MM.1S (cell line): ENCODE results near the gene IDI2.

Experiments used
- EZH2 ChIP-seq: fragments of 300-600 bp; sonication (generic); optimal IDR thresholded peaks from 2 replicates; pipeline ENCODE3; 2017; ENCODE audit warnings: low read depth, mild to moderate bottlenecking, antibody characterized with exemption, low read length, mixed read lengths
- EZH2phosphoT487 ChIP-seq: fragments of 300-600 bp; sonication (generic); IDR thresholded peaks from 2 replicates; pipeline ENCODE4 v1.6.1; 2018; ENCODE audit warnings: antibody characterized with exemption, low read length
- TF ChIP-seq, protein P1 (sequence below): fragments of 300-600 bp; sonication (generic); IDR thresholded peaks from 2 replicates; pipeline ENCODE4 v1.5.1; 2016; ENCODE audit warnings: antibody characterized with exemption, low read length, mixed read lengths

DNA sequence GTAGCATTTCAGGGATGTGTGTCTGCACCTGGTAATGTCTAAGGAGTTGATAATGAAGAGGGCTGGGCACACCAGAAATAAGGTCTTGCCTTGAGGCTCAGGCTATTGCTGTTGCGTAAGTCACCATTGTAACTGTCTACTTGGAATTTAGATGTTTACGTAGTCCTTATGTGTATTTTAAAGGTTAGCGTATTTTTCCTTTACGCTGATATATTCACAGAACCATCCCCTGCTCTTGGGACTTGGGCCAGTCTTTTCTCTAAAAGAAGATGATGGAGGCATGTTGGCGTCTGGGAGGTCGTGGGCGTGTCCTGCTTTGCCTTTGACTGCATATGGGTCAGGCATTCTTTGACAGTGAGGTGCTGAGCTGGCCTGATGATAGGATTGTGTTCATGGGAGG, 45.3 kb upstream of the IDI2 start:
- no peak for TF ChIP-seq EZH2phosphoT487
- TF ChIP-seq, protein P1, sequence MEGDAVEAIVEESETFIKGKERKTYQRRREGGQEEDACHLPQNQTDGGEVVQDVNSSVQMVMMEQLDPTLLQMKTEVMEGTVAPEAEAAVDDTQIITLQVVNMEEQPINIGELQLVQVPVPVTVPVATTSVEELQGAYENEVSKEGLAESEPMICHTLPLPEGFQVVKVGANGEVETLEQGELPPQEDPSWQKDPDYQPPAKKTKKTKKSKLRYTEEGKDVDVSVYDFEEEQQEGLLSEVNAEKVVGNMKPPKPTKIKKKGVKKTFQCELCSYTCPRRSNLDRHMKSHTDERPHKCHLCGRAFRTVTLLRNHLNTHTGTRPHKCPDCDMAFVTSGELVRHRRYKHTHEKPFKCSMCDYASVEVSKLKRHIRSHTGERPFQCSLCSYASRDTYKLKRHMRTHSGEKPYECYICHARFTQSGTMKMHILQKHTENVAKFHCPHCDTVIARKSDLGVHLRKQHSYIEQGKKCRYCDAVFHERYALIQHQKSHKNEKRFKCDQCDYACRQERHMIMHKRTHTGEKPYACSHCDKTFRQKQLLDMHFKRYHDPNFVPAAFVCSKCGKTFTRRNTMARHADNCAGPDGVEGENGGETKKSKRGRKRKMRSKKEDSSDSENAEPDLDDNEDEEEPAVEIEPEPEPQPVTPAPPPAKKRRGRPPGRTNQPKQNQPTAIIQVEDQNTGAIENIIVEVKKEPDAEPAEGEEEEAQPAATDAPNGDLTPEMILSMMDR: no peak
- no peak for TF ChIP-seq EZH2
